Left colon (tissue), 2 donors: ENCODE results near the gene REEP2. TPM values are rescaled to one million over a fixed set of nuclear protein-coding genes. Genes with fewer than 3 reads are reported as not detected.

Experiments
- ATAC-seq: fragments of 200-7000 bp; cut with Tn5 transposase; one replicate; pipeline ENCODE4 v1.9.1; 2020; ENCODE audit warnings: mild to moderate bottlenecking, moderate library complexity
- DNase-seq, 2 donors: peaks; one replicate each; pipeline ENCODE4 v3.0.0-alpha.2; 2020
- intact Hi-C, 2 donors: fragments of 100-400 bp; cut with DNase I in 1 of 2; cut with micrococcal nuclease in 1 of 2; formaldehyde crosslinking; loops; one replicate each; pipeline versions ENCODE4 v1.11.2 to v1.14.0; 2022; cut with DNase I, micrococcal nuclease
- total RNA-seq, 2 donors: library from RNA; stranded (reverse); fragmentation: NEBNext Ultra II Directional; extraction: Animal tissue kit (Norgen Biotek cat#: 25700); gene quantifications; one replicate each; pipeline ENCODE4 v1.2.1, GENCODE V29; 2021
- donor health status: DM: no; HTN: no; CAD: no.
- donor health status: DM: yes; HTN: yes; CAD: no.

The REEP2 gene
- total RNA-seq, 2 donors from 2014 or later = 0.55 to 3.1 TPM

- intact Hi-C loops = no loop called here
- DNase-seq (no peak), ATAC-seq (peak; percentile 29)
These were observed 43.8 kb downstream of the REEP2 start for GRCh38 chr5:138482638-138483037.

- DNase-seq (no peak), ATAC-seq (no peak)
- intact Hi-C loops = no loop called here
These were observed 49.7 kb downstream of the REEP2 start for GRCh38 chr5:138488481-138488945.

- no peak for DNase-seq
- no peak for ATAC-seq
- intact Hi-C loops = no loop called here
These were observed 50.8 kb downstream of the REEP2 start for GRCh38 chr5:138489683-138490061.

GRCh38 chr5:138490648-138491283 is 51.9 kb downstream of the REEP2 start:
- DNase-seq (no peak), ATAC-seq (no peak)
- intact Hi-C loops = no loop called here

GRCh38 chr5:138491284-138491648 is 52.4 kb downstream of the REEP2 start:
- peak; percentile 15 for ATAC-seq
- no peak for DNase-seq
- intact Hi-C loops = no loop called here

GRCh38 chr5:138491669-138492559 is 53.1 kb downstream of the REEP2 start:
- intact Hi-C loops = no loop called here
- peak; percentile 98 for ATAC-seq
- peak; percentile 88 to 90 for DNase-seq

GRCh38 chr5:138492560-138493045 is 53.7 kb downstream of the REEP2 start:
- ATAC-seq = no peak
- no peak for DNase-seq
- intact Hi-C loops = no loop called here

GRCh38 chr5:138495351-138495750 is 56.5 kb downstream of the REEP2 start:
- ATAC-seq = no peak
- DNase-seq = no peak
- intact Hi-C loops = no loop called here

Other genes with a start within 250 kb of the REEP2 start
- 10 to 100 TPM; 13.9 to 14.9 TPM for gene CDC23, start 225.7 kb upstream of the REEP2 start, total RNA-seq
- gene GFRA3, start 164.4 kb upstream of the REEP2 start, total RNA-seq = 1 to 10 TPM in 1 of 2 donors, under 1 TPM in 1; 0.82 to 1.3 TPM
- gene CDC25C, start 107.3 kb upstream of the REEP2 start, total RNA-seq = 1 to 10 TPM; 1.3 to 2.4 TPM
- gene FAM53C, start 100.8 kb upstream of the REEP2 start, total RNA-seq = 10 to 100 TPM in 1 of 2 donors, 1 to 10 TPM in 1; 9.2 to 15.4 TPM
- gene KDM3B, start 86.4 kb upstream of the REEP2 start, total RNA-seq = 10 to 100 TPM; 62.4 to 63.2 TPM
- 100 to 1,000 TPM in 1 of 2 donors, 10 to 100 TPM in 1; 29.8 to 102 TPM for gene EGR1, start 26.4 kb downstream of the REEP2 start, total RNA-seq
- 10 to 100 TPM; 73.5 to 83.3 TPM for gene ETF1, start 104.2 kb downstream of the REEP2 start, total RNA-seq
- gene HSPA9, start 136.3 kb downstream of the REEP2 start, total RNA-seq = 100 to 1,000 TPM; 175 to 206 TPM